Adrenal gland (tissue), 5 donors: ENCODE data around the gene JAK2.

ENCODE experiments used
- CTCF ChIP-seq, 6 experiments: fragments of 450-650 bp in 4 of 6; fragments of 200-600 bp in 2 of 6; sonication (generic) in 1 of 6; IDR thresholded peaks; 1 replicate in 5 of 6; 2 replicates in 1 of 6; pipeline versions ENCODE4 v1.5.1 to v1.8.0; 2016 to 2021; ENCODE audit warnings: antibody characterized with exemption in 6 of 6, mild to moderate bottlenecking in 2 of 6, moderate library complexity in 1 of 6
- POLR2A ChIP-seq, 2 donors: fragments of 450-650 bp; IDR thresholded peaks; one replicate each; pipeline ENCODE4 v1.6.1; 2017; ENCODE audit warnings: antibody characterized with exemption in 2 of 2, mild to moderate bottlenecking in 2 of 2, moderate library complexity in 1 of 2
- donor health status: DM: no; HTN: no; CAD: no.

GRCh38 chr9:4979239-4979638, 5.8 kb upstream of the JAK2 start:
- no peak for TF ChIP-seq CTCF (IDR thresholded peaks at IDR 0.05)
- TF ChIP-seq POLR2A (IDR thresholded peaks at IDR 0.05), result no peak
